GM23338 (cell line): ENCODE data around the gene TSHZ3. TPM values are rescaled to one million over a fixed set of nuclear protein-coding genes. Genes with fewer than 3 reads are reported as not detected.

Experiments
- CREB1 ChIP-seq: fragments of 250-450 bp; sonication (Bioruptor Pico); IDR thresholded peaks from 2 replicates; pipeline ENCODE4 v1.5.0; 2020; ENCODE audit warnings: low read depth, mild to moderate bottlenecking, moderate library complexity
- EZH2 ChIP-seq: fragments of 200-600 bp; sonication (generic); IDR thresholded peaks from one replicate; pipeline ENCODE4 v1.8.0; 2017; ENCODE audit warnings: antibody characterized with exemption, mild to moderate bottlenecking, low read depth; ENCODE audit not compliant: unreplicated experiment
- EZH2phosphoT487 ChIP-seq: fragments of 200-600 bp; sonication (generic); IDR thresholded peaks from one replicate; pipeline ENCODE4 v1.8.1; 2018; ENCODE audit warnings: antibody characterized with exemption; ENCODE audit not compliant: unreplicated experiment
- JUNB ChIP-seq: IDR thresholded peaks from one replicate; pipeline ENCODE4 v1.6.1; 2016; ENCODE audit warnings: antibody characterized with exemption; ENCODE audit not compliant: unreplicated experiment
- NANOG ChIP-seq: IDR thresholded peaks from 2 replicates; pipeline ENCODE4 v1.6.1; 2016; ENCODE audit warnings: antibody characterized with exemption, borderline replicate concordance
- REST ChIP-seq: IDR thresholded peaks from one replicate; pipeline ENCODE4 v1.6.1; 2018; ENCODE audit warnings: antibody characterized with exemption; ENCODE audit not compliant: unreplicated experiment
- ZNF114 ChIP-seq: fragments of 250-450 bp; sonication (Bioruptor Pico); IDR thresholded peaks from 2 replicates; pipeline ENCODE4 v1.5.0; 2020; ENCODE audit warnings: mild to moderate bottlenecking, moderate library complexity
- ZNF462 ChIP-seq: fragments of 250-450 bp; sonication (Bioruptor Pico); IDR thresholded peaks from 2 replicates; pipeline ENCODE4 v1.5.0; 2020; ENCODE audit warnings: mild to moderate bottlenecking, moderate library complexity
- polyA plus RNA-seq: library from polyadenylated mRNA; unstranded; fragments of >200 nt; fragmentation: Nextera tagmentation; extraction: Ambion mirVana; gene quantifications from 2 replicates; pipeline ENCODE4 v1.2.1, GENCODE V29; 2016
- total RNA-seq: library from RNA; depleted of rRNA; stranded (reverse); fragments of >200 nt; shearing (Covaris generic); gene quantifications from 2 replicates; pipeline ENCODE4 v1.2.3, GENCODE V29; 2014

TSHZ3 gene
- total and polyA plus RNA-seq, 2 experiments from 2014 or later = 3.8 to 8.9 TPM

- TF ChIP-seq ZNF462 (CRISPR knock-in tag) (no peak), ZNF114 (no peak), EZH2 (no peak), CREB1 (no peak), JUNB (no peak), EZH2phosphoT487 (no peak), REST (no peak), NANOG (no peak)
Observed at GRCh38 chr19:31286491-31286890, 62.7 kb downstream of the TSHZ3 start (continued).
